NOMO-1 (cell line): Measurements from ENCODE around the gene ASMTL.

Source experiments
- DNase-seq, 2 experiments: peaks; one replicate each; lab custom pipeline; 2025; ENCODE audit not compliant: unreplicated experiment in 2 of 2; lab: John Stamatoyannopoulos, UW

The ASMTL gene

DNA sequence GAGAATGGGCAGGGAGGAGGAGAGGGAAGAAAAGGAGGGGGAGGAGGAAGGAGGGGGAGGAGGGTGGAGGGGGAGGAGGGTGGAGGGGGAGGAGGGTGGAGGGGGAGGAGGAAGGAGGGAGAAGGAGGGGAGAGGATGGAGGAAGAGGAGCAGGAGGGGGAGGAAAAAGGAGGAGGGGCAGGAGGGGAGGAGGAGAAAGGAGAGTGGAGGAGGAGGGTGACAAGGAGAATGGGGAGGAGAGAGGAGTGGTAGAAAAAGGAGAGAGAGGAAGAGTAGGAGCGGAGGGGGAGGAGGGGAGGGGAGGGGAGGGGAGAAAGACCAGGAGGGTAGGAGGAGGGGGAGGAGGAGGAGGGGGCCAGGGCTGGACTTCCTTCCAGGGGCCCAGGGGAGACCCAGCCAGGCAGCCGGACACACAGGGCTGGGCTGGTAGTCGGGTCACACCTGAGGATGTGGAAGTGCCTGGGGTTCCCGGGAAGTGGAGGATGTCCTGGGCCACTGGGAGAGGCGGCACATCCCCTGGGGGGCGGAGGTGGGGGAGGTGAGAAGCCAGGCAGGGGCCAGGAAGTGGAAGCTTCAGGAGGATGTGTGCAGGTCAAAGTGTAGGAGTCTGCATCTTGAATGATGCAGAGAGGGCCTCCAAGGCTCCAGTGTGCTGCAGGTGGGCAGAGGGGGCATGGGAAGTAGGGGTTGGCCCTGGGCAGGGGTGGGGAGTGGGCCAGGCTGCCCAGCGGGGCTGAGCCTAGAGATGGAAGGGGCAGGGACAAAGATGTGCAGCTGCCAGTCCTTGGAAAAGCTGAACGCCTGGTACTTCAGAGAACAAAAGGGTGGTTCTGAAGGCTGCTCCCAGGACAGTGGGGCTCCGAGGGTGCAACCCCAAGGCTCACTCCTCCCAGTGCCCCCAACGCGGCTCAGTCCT lies 97.3 kb downstream of the ASMTL start:
- DNase-seq: no peak

- DNase-seq: no peak
These were observed 98.4 kb downstream of the ASMTL start for GRCh38 chrX:1354036-1355019.
